GM19193 (cell line): ENCODE data around the gene ZNF554.

ENCODE experiments used
- POLR2A ChIP-seq: IDR thresholded peaks from 4 replicates; pipeline ENCODE4 v1.6.1; 2011; ENCODE audit not compliant: insufficient read depth, insufficient read length; ENCODE audit errors: extremely low read depth

ZNF554 gene

DNA sequence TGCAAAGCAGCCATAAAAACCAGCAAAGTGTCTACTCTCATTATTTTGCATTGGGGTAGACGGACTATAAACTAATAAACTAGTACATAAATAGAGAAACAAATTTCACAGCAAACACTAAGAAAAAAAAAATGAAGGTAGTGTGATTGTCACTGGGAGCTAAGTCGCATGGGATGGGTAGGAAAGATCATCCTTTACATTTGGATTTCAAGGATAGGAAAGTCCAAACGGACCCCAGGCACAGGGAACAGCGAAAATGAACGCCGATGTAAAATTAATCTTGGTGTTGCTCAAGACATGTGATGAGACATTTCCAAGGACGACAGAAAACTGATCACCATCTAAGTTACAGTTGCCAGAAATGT lies 35.9 kb upstream of the ZNF554 start:
- no peak for TF ChIP-seq POLR2A

DNA sequence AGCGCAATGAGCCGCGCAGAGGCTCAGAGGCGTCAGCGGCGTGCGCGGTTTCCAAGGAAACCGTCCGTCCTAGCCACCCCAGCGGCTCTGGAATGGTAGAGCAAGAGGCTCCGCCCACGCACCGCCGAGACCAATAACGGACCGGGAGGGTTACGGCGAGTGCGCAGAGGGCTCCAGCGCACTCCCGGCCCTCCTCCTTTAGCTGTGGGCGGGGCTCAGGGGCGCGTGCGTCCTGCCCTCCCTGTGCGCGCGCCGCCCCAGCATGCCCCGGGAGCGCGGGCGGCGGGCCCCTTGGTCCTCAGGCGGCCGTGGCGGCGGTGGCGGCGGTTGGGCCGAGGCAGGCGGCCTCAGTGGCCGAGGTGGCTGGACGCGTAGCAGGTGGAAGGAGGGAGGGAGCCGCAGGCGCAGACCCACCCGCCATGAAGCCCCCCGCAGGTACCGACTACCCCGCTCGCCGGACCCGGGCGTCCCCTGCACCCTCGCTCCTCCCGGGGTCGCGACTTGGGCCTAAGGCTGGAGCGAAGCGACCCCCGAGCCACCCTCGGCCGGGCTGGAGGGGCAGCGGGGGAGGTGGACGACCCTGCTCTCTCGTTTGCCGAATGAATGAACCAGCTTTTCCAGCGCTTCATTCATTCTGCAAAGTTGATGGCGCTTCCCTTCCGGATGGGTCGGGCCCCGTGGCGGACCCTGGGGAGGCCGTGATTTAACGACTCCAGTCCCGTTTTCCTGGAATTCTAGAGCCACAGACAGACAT lies 34.2 kb upstream of the ZNF554 start, which contains the start of gene THOP1:
Gene THOP1 (plus strand): TSS at position 260 of the 754 bp plus-strand sequence. CDS start 160 bp downstream, at position 420.
- peak; percentile 92 for TF ChIP-seq POLR2A

DNA sequence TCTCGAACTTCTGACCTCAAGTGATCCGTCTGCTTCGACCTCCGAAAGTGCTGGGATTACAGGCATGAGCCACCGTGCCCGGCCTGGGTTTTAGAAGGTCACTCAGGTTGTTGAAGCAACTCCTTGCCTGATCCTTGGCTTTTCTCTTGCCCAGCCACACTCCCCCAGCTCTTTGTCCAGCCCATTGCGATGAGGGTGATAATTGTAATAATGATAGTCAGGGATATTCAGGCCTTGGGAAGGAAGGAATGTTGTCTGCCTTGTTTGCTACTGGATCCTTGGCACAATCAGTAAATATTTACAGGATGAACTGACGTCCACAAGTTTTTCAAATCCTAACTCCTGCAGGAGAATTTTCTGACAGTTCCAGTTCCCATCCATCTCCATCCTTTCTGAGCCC lies 32.6 kb upstream of the ZNF554 start:
- TF ChIP-seq POLR2A = no peak

DNA sequence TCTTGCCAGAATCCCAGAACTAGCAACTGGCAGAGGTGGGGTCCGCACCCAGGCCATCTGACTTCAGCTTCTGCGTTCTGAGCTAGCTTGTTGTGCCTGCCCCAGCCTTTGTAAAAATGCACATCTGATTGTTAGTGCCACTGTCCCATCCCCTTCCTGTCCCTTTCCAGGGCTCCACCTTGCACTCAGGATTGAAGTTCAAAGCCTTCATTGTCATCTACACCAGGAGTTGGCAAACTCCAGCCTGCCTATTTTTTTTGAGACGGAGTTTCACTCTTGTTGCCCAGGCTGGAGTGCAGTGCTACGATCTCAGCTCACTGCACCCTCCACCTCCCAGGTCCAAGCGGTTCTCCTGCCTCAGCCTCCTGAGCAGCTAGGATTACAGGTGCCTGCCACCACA lies 31.4 kb upstream of the ZNF554 start:
- no peak for TF ChIP-seq POLR2A

- TF ChIP-seq POLR2A = no peak
These were observed 29.5 kb upstream of the ZNF554 start for GRCh38 chr19:2790194-2790556.

DNA sequence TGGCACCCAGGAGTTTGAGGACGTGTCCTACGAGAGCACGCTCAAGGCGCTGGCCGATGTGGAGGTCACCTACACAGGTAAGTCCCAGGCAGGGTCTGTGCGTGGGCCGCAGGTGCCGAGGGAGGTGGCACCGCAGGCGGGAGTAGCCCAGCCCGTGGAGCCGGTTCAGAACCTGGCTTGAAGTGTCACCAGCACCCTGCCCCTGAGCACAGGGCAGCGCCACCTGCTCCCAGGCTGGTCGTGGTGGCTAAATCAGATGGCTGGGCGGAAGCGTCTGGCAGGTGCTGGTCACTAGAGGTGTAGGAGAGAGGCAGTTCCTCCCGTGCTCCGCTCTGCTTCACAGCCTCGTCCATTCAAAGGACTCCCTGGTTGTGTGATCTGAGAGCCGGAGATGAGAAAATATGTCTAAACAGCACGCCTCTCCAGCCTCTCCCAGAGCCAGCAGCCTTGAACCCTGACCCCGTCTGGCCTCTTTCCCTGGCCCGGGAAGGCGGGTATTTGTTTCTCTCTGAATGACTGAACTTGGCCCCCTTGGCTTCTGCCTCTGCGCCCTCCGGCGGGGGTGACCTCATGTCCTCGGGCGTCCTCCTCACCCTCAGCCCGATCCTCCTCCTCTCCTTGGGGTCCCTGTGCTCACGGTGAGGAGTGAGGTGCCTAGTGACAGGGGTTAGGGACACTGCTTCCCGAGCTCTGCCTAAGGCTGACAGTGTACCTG lies 29.0 kb upstream of the ZNF554 start:
- TF ChIP-seq POLR2A = no peak

DNA sequence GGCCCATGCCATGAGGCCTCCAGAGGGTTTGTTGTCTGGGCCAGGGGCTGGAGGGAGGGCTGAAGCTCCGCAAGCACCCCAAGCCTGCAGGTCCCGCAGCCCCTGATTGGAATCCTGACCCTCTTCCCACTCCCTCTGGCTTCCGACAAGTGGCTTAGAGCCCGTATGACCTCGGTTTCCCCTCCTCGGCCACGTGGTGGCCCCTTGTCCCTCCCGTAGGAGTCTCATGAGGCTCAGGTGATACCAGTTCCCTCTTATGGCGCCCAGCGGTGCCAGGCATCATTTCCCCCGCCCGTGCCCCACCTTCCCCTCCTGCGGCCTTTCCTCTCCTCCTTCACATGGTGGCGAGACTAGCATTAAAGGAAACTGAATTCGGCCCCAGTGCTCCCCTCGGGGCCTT lies 28.2 kb upstream of the ZNF554 start:
- no peak for TF ChIP-seq POLR2A

GRCh38 chr19:2791876-2792275 lies 27.8 kb upstream of the ZNF554 start:
- no peak for TF ChIP-seq POLR2A

DNA sequence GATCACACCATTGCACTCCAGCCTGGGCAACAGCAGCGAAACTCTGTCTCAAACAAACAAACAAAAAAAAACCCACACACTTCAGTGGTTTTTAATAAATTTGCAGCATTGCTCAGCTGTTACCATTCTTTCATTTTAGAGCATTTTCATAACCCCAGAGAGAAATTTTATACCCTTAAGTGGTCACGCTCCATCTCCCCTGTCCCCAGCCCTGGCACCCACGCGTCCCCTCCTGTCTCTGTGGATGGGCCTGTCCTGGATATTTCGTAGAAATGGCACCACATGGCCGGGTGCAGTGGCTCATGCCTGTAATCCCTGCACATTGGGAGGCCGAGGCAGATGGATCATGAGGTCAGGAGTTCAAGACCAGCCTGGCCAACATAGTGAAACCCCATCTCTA lies 26.5 kb upstream of the ZNF554 start:
- no peak for TF ChIP-seq POLR2A

- TF ChIP-seq POLR2A = no peak
These were observed 26.1 kb upstream of the ZNF554 start for GRCh38 chr19:2793577-2793976.

- TF ChIP-seq POLR2A = no peak
These were observed 23.6 kb upstream of the ZNF554 start for GRCh38 chr19:2795827-2796658.

DNA sequence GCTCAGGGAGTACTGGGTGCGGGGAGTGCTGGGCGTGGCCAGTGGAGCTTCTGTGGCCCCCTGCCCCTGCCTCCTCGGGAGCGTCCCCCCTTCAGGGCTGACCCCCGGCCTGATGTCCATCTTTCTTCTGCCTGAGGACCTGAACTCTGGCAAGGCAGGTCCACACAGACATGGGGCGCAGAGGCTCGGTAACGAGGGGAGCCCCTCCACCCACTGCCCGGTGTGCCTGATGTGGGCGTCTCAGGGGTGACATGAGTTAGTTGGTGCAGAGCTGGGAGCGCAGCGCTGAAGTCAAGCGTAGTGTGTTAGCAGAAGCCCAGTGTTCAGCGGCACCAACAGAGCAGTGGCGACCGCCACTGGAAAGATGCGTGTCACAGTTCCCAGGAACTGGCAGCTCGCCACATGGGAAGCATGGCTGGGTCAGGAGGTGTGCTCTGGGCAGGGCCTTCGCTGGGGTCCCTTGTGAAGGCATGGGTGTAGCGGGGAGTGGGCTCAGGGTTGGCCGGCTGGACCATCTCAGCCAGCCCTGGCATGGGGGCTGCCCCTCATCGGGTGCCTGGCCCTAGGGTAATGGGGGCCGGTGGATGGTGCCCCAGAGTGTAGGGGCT lies 22.9 kb upstream of the ZNF554 start:
- no peak for TF ChIP-seq POLR2A

GRCh38 chr19:2797280-2797679 lies 22.4 kb upstream of the ZNF554 start:
- TF ChIP-seq POLR2A = no peak

DNA sequence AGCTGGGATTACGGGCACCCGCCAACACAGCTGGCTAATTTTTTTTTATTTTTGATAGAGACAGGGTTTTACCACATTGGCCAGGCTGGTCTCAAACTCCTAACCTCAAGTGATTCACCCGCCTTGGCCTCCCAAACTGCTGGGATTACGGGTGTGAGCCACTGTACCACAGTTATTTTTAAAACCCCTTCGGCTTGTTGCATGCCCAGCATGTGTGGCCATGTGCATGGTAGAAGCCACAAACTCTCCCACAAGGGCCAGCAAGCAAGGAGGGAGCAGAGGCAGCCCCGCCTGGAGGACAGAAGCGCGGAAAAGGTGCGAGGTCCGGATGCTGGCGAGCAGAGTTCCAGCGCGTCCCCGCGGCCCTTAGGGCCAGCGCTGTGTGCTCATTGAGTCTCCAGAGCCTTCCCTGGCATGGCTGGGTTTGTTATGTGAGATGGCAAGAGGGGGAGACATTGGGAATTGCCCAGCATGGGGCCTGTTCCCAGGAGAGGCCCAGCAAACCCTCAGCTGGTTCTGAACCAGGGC lies 21.4 kb upstream of the ZNF554 start:
- no peak for TF ChIP-seq POLR2A

GRCh38 chr19:2798733-2799132 lies 20.9 kb upstream of the ZNF554 start:
- no peak for TF ChIP-seq POLR2A

GRCh38 chr19:2799273-2800020 lies 20.2 kb upstream of the ZNF554 start:
- no peak for TF ChIP-seq POLR2A
